Parathyroid adenoma (tissue), 2 donors: Measurements from ENCODE around the gene SPTBN1.
A peak's percentile ranks its signal among the peaks of the same experiment; 100 is the strongest.

Source experiments
- H2AFZ ChIP-seq: fragments of 300-600 bp; sonication (generic); one replicate; pipeline ENCODE4 v1.7.0; 2017; ENCODE audit warnings: antibody characterized with exemption, mild to moderate bottlenecking
- H3K27ac ChIP-seq: fragments of 300-600 bp; sonication (generic); one replicate; pipeline ENCODE4 v1.7.0; 2017
- H3K27me3 ChIP-seq: fragments of 300-600 bp; sonication (generic); one replicate; pipeline ENCODE4 v1.7.0; 2017; ENCODE audit warnings: low read length; ENCODE audit not compliant: control insufficient read depth, insufficient read depth
- H3K36me3 ChIP-seq: fragments of 300-600 bp; sonication (generic); one replicate; pipeline ENCODE4 v1.7.0; 2017; ENCODE audit warnings: low read length; ENCODE audit not compliant: control insufficient read depth, insufficient read depth
- H3K4me1 ChIP-seq: fragments of 300-600 bp; sonication (generic); one replicate; pipeline ENCODE4 v1.7.0; 2017; ENCODE audit warnings: control low read depth
- H3K4me2 ChIP-seq: fragments of 300-600 bp; sonication (generic); one replicate; pipeline ENCODE4 v1.7.0; 2017; ENCODE audit warnings: low read length
- H3K4me3 ChIP-seq: fragments of 300-600 bp; sonication (generic); one replicate; pipeline ENCODE4 v1.7.0; 2017; ENCODE audit warnings: low read depth, low read length
- H3K79me2 ChIP-seq: fragments of 300-600 bp; sonication (generic); one replicate; pipeline ENCODE4 v1.7.0; 2017; ENCODE audit warnings: control low read depth
- H3K9ac ChIP-seq: fragments of 300-600 bp; sonication (generic); one replicate; pipeline ENCODE4 v1.7.0; 2017; ENCODE audit warnings: mild to moderate bottlenecking
- H3K9me3 ChIP-seq: fragments of 300-600 bp; sonication (generic); one replicate; pipeline ENCODE4 v1.7.0; 2017; ENCODE audit warnings: low read length; ENCODE audit not compliant: control insufficient read depth
- CTCF ChIP-seq: fragments of 300-600 bp; sonication (generic); IDR thresholded peaks from one replicate; pipeline ENCODE4 v1.7.0; 2017; ENCODE audit warnings: antibody characterized with exemption, mild to moderate bottlenecking
- donor health status: primary hyperparathyroidism.

SPTBN1 gene

GRCh38 chr2:54572636-54573536 is 116.8 kb downstream of the SPTBN1 start:
- Histone ChIP-seq H3K36me3 (no peaks in the 10 kb centered on the region), H3K4me2 (peak overlapping the region; percentile 32), H2AFZ (no peak overlapping the region), H3K79me2 (peaks cover 45% of the 10 kb centered on the region), H3K4me1 (peaks cover 80% of the 10 kb centered on the region), H3K27ac (peak overlapping the region; percentile 64), H3K27me3 (no peaks in the 10 kb centered on the region), H3K9ac (no peak overlapping the region), H3K9me3 (no peaks in the 10 kb centered on the region), H3K4me3 (peak overlapping the region; percentile 13)
- no peak for TF ChIP-seq CTCF

GRCh38 chr2:54573537-54573919 is 117.4 kb downstream of the SPTBN1 start:
- H3K9ac ChIP-seq: no peak overlapping the region

GRCh38 chr2:54574107-54574859 is 118.2 kb downstream of the SPTBN1 start:
- TF ChIP-seq CTCF: no peak
- Histone ChIP-seq H3K27me3 (no peaks in the 10 kb centered on the region), H3K27ac (peak overlapping the region; percentile 64), H3K4me3 (peak overlapping the region; percentile 6), H3K79me2 (peaks cover 47% of the 10 kb centered on the region), H3K4me1 (peaks cover 83% of the 10 kb centered on the region), H3K4me2 (peak overlapping the region; percentile 17), H3K9me3 (no peaks in the 10 kb centered on the region), H3K9ac (no peak overlapping the region), H3K36me3 (no peaks in the 10 kb centered on the region), H2AFZ (no peak overlapping the region)

More at GRCh38 chr2:54573537-54573919, 117.4 kb downstream of the SPTBN1 start:
- Histone ChIP-seq H3K9me3 (no peaks in the 10 kb centered on the region), H3K4me2 (peak overlapping the region; percentile 17), H3K4me1 (peaks cover 86% of the 10 kb centered on the region), H2AFZ (no peak overlapping the region), H3K4me3 (peak overlapping the region; percentile 6), H3K27me3 (no peaks in the 10 kb centered on the region), H3K27ac (peak overlapping the region; percentile 64), H3K36me3 (no peaks in the 10 kb centered on the region), H3K79me2 (peaks cover 46% of the 10 kb centered on the region)
- TF ChIP-seq CTCF: no peak

- Histone ChIP-seq H2AFZ (no peak overlapping the region), H3K79me2 (peaks cover 52% of the 10 kb centered on the region), H3K27ac (peak overlapping the region; percentile 64), H3K4me2 (peak overlapping the region; percentile 17), H3K27me3 (no peaks in the 10 kb centered on the region), H3K4me3 (no peak overlapping the region), H3K36me3 (no peaks in the 10 kb centered on the region), H3K9me3 (no peaks in the 10 kb centered on the region), H3K4me1 (peaks cover 78% of the 10 kb centered on the region), H3K9ac (no peak overlapping the region)
- no peak for TF ChIP-seq CTCF
Measured at GRCh38 chr2:54574860-54575247, 118.7 kb downstream of the SPTBN1 start.
